GM18870 (cell line): ENCODE results near the gene MMADHC.
A peak's percentile ranks its signal among the peaks of the same experiment; 100 is the strongest.
"Not testable (repeated sequence)": the region's sequence is repeated elsewhere in the genome, so short reads cannot be mapped to it uniquely, and the experiment has no call there.

ENCODE experiments used
- ATAC-seq: cut with Tn5 transposase; IDR thresholded peaks from one replicate; pipeline ENCODE4 v1.9.1; 2021; ENCODE audit warnings: moderate library complexity; ENCODE audit not compliant: unreplicated experiment

MMADHC gene

GRCh38 chr2:149595056-149595963 is 7.7 kb upstream of the MMADHC start:
- no peak for ATAC-seq

GRCh38 chr2:149594411-149594810 is 6.8 kb upstream of the MMADHC start:
- ATAC-seq, result no peak

- peak; percentile 28 for ATAC-seq
Observed at GRCh38 chr2:149587950-149588487, 444 bp upstream of the MMADHC start.

- ATAC-seq, result no peak
Observed at GRCh38 chr2:149586898-149587219, 716 bp downstream of the MMADHC start.

- no peak for ATAC-seq
Observed at GRCh38 chr2:149586063-149586462, 1.5 kb downstream of the MMADHC start.

GRCh38 chr2:149585166-149585885 is 2.2 kb downstream of the MMADHC start:
- no peak for ATAC-seq

GRCh38 chr2:149579972-149580882 is 7.3 kb downstream of the MMADHC start:
- no peak for ATAC-seq

GRCh38 chr2:149577269-149577668 is 10.3 kb downstream of the MMADHC start:
- no peak for ATAC-seq

GRCh38 chr2:149575752-149576151 is 11.8 kb downstream of the MMADHC start:
- ATAC-seq, result no peak

- ATAC-seq, result no peak
Observed at GRCh38 chr2:149575277-149575676, 12.3 kb downstream of the MMADHC start.

GRCh38 chr2:149573760-149574159 is 13.8 kb downstream of the MMADHC start:
- no peak for ATAC-seq

- ATAC-seq, result no peak
Observed at GRCh38 chr2:149572102-149572953, 15.2 kb downstream of the MMADHC start.

GRCh38 chr2:149568138-149568537 is 19.4 kb downstream of the MMADHC start:
- ATAC-seq, result no peak

- no peak for ATAC-seq
Observed at GRCh38 chr2:149566652-149567051, 20.9 kb downstream of the MMADHC start.

GRCh38 chr2:149565625-149566024 is 21.9 kb downstream of the MMADHC start:
- not testable (repeated sequence) for ATAC-seq

- ATAC-seq, result no peak
Observed at GRCh38 chr2:149564983-149565382, 22.6 kb downstream of the MMADHC start.

- ATAC-seq, result no peak
Observed at GRCh38 chr2:149564097-149564496, 23.5 kb downstream of the MMADHC start.

GRCh38 chr2:149562324-149562723 is 25.3 kb downstream of the MMADHC start:
- ATAC-seq, result no peak

- no peak for ATAC-seq
Observed at GRCh38 chr2:149561309-149561926, 26.2 kb downstream of the MMADHC start.
